ENCODE measurements around the gene OR10P1.
"Not testable (repeated sequence)": the region's sequence is repeated elsewhere in the genome, so short reads cannot be mapped to it uniquely, and the experiment has no call there.

The OR10P1 gene, protein sequence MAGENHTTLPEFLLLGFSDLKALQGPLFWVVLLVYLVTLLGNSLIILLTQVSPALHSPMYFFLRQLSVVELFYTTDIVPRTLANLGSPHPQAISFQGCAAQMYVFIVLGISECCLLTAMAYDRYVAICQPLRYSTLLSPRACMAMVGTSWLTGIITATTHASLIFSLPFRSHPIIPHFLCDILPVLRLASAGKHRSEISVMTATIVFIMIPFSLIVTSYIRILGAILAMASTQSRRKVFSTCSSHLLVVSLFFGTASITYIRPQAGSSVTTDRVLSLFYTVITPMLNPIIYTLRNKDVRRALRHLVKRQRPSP

DNA sequence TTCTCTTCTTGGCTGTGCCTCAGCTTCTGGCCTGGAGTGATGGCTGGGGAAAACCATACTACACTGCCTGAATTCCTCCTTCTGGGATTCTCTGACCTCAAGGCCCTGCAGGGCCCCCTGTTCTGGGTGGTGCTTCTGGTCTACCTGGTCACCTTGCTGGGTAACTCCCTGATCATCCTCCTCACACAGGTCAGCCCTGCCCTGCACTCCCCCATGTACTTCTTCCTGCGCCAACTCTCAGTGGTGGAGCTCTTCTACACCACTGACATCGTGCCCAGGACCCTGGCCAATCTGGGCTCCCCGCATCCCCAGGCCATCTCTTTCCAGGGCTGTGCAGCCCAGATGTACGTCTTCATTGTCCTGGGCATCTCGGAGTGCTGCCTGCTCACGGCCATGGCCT, at the start of gene OR10P1:
OR10P1 (plus strand) TSS at position 40 of the 400 bp plus-strand sequence; CDS start at position 40, 0 bp downstream.
- Mint-ChIP-seq H3K27me3 (peaks cover 13% of the 10 kb centered on the region), H3K4me1 (peaks cover 7% of the 10 kb centered on the region), H3K27ac (no peak within 1 kb of the TSS), H3K4me3 (no peak within 1 kb of the TSS), H3K9me3 (no peaks in the 10 kb centered on the region), H3K36me3 (no peaks in the 10 kb centered on the region)
- ATAC-seq (ENCODE audit: low read depth): no peak
- DNase-seq (ENCODE audit: low spot score in 2 of 2): no peak

DNA sequence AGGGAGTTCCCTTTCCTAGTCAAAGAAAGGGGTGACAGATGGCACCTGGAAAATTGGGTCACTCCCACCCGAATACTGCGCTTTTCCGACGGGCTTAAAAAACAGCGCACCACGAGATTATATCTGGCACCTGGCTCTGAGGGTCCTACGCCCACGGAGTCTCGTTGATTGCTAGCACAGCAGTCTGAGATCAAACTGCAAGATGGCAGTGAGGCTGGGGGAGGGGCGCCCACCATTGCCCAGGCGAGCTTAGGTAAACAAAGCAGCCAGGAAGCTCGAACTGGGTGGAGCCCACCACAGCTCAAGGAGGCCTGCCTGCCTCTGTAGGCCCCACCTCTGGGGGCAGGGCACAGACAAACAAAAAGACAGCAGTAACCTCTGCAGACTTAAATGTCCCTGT, 46.5 kb upstream of the OR10P1 start:
- H3K9me3 Mint-ChIP-seq; H3K36me3 Mint-ChIP-seq; ATAC-seq (ENCODE audit: low read depth); DNase-seq (ENCODE audit: low spot score in 2 of 2); H3K4me1 Mint-ChIP-seq; H3K27ac Mint-ChIP-seq; H3K4me3 Mint-ChIP-seq: not testable (repeated sequence)
- H3K27me3 Mint-ChIP-seq: peaks cover 22% of the 10 kb centered on the region

DNA sequence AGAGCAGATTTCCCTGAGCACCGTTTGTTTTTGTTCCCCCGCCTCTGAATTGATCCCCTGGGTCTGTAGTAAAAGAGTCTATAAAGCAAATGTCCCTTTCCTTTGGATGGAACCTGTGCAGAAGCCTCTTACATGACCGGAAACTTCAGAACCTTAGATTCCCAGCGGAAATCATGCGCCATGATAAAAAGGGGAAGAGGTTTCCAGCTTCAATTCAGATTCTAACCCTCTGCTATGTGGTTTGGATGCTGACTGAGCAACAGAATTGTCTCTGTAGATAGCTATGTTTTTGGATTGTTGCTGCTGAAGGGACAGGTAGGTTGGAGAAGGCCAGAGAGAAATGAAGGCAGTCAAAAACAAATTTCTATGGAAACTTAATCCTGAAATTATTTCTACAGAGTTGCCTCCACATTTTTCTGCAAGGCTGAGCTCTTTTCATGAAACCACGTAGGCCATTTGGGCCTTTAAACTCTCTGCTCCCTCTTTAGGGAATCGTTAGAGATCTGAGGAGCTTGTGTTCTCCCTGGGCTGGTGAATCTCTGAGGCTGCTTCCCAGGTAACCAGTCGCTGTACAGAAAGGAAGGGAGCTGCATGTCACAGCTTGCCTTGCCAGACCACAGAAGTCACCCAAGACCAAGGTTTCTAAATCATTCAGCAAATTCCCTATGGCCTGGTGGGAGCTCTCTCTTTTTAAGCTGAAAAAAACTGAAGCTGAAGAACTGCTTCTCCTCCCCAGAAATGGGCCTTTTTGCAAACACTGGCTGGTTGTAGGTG, 28.7 kb upstream of the OR10P1 start:
- ATAC-seq (ENCODE audit: low read depth) (no peak), DNase-seq (ENCODE audit: low spot score in 2 of 2) (no peak)
- Mint-ChIP-seq H3K27ac (no peak overlapping the region), H3K9me3 (no peaks in the 10 kb centered on the region), H3K36me3 (no peaks in the 10 kb centered on the region), H3K27me3 (peaks cover 9% of the 10 kb centered on the region), H3K4me1 (no peaks in the 10 kb centered on the region), H3K4me3 (no peak overlapping the region)

DNA sequence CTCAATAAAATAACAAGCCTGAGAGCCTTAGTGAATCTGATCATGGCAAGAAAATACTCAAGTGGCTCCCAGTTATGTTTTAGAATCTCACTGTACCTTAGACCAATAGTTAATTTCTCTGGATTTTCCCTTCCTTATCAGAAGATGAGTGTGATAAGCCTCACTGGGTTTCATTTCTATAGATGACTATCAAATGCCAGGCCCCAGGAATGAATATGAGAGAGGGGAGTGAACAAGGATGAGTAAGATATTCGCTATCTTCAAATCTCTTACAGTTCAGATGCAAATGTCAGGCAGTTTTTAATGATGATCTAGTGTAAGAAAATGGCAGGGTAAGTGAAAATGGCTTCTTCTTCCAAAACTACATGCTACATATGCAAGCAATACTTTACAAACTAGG, 26.1 kb upstream of the OR10P1 start:
- Mint-ChIP-seq H3K4me1 (no peaks in the 10 kb centered on the region), H3K4me3 (no peak overlapping the region), H3K9me3 (peaks cover 8% of the 10 kb centered on the region)

DNA sequence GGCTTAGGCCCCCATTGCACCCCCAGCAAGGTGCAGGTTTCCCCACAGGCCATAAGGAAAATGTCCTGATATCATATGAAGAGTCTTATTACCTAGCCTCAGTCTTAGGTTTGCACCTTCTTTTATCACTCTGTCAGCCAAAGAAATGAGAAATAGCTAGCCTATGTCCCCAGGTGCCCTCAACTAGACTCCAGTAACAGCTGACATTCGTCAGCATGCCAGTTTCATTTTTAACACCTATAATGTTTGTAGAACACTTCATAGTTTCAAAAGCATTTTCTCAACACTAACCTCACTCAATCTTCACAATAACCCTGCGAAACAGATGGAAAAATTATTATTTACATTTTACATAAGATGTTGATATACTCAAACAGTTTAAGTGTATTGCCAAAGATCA, 24.0 kb upstream of the OR10P1 start:
- Mint-ChIP-seq H3K27me3 (peaks cover 17% of the 10 kb centered on the region), H3K27ac (no peak overlapping the region), H3K36me3 (peaks cover 16% of the 10 kb centered on the region), H3K4me1 (no peaks in the 10 kb centered on the region), H3K4me3 (no peak overlapping the region), H3K9me3 (peaks cover 17% of the 10 kb centered on the region)
- DNase-seq (ENCODE audit: low spot score in 2 of 2) (no peak), ATAC-seq (ENCODE audit: low read depth) (no peak)

More for the DNA sequence above, 26.1 kb upstream of the OR10P1 start:
- no peak for DNase-seq (ENCODE audit: low spot score in 2 of 2)
- peaks cover 7% of the 10 kb centered on the region for H3K36me3 Mint-ChIP-seq
- no peak overlapping the region for H3K27ac Mint-ChIP-seq
- peaks cover 10% of the 10 kb centered on the region for H3K27me3 Mint-ChIP-seq
- no peak for ATAC-seq (ENCODE audit: low read depth)

DNA sequence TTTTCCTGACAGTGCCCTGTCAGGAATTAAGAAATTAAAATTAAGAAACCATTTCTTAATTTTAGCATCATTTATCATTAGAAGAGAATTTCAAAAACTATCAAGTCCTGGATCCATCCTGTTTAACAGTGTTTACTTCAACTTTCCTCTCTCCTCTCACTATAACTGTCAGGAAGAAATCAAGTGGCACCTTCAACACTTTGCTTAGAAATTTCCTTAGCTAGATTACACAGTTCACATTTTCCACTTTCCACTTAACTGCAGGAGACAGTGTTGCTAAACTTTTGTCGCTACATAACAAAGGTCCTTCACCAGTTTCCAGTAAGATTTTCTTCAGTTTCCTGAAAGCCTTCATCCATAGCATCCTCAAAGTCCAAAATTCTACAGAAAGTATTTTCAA, 21.9 kb upstream of the OR10P1 start:
- Mint-ChIP-seq H3K9me3 (peaks cover 17% of the 10 kb centered on the region), H3K27ac (no peak overlapping the region), H3K4me3 (no peak overlapping the region), H3K27me3 (peaks cover 17% of the 10 kb centered on the region), H3K36me3 (peaks cover 16% of the 10 kb centered on the region), H3K4me1 (peaks cover 1% of the 10 kb centered on the region)
- DNase-seq (ENCODE audit: low spot score in 2 of 2) (no peak), ATAC-seq (ENCODE audit: low read depth) (no peak)

DNA sequence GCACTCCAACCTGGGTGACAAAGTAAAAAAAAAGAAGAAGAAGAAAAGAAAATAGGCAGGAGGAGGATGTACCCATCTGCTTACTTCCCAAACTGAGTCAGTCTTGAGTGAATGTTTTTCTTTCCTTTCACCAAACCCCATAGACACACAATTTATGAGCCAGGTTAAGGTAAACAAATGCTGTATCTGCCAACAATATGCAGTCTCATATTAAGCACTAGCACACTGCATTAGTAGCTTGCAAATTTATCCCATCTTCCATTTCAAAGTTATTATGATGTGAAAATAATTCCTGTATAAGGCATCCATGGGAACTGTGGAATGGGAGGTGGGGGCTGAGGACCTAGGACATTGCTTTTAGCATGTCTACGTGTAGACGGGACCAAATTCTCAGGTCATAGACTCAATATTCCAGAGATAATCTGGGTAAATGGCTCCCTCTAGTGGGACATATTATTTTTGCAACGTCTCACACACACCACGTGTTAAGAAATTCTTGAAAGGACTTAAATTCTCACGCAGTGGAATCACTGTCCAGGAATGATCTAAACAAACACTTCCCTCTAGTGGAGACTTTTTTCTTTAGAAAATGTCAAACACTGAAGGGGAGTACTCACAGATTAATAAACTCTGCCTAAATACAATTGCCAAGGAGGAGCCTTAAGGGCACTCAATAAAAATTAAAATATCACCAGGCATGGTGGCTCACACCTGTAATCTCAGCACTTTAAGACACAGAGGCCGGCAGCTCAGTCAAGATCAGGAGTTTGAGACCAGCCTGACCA, 17.1 kb upstream of the OR10P1 start:
- ATAC-seq (ENCODE audit: low read depth) (peak; percentile 92), DNase-seq (ENCODE audit: low spot score in 2 of 2) (peak; percentile 64 to 82)
- no peak overlapping the region for H3K27ac Mint-ChIP-seq
- H3K27me3 Mint-ChIP-seq: peaks cover 19% of the 10 kb centered on the region
- no peak overlapping the region for H3K4me3 Mint-ChIP-seq
- peaks cover 16% of the 10 kb centered on the region for H3K36me3 Mint-ChIP-seq
- H3K4me1 Mint-ChIP-seq: peaks cover 2% of the 10 kb centered on the region
- peaks cover 17% of the 10 kb centered on the region for H3K9me3 Mint-ChIP-seq

DNA sequence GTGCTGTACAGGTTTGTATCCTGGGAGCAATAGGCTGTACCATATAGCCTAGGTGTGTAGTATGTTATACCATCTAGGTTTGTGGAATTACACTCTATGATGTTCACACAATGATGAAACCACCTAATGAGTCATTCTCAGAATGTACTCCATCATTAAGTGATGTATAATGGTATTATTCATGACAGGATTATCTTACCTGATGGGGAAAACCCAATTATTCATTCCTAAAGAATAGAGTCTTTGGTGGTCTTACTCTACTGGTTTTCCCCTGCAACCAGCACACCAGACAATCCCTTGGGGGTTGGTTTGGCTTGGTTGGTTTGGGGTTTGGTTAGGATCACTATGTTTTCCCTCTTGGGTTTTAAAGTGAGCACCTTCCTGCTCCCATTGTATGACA, 12.6 kb upstream of the OR10P1 start:
- peaks cover 2% of the 10 kb centered on the region for H3K4me1 Mint-ChIP-seq
- peaks cover 5% of the 10 kb centered on the region for H3K27me3 Mint-ChIP-seq
- DNase-seq (ENCODE audit: low spot score in 2 of 2): no peak
- no peak for ATAC-seq (ENCODE audit: low read depth)
- no peak overlapping the region for H3K4me3 Mint-ChIP-seq
- H3K27ac Mint-ChIP-seq: no peak overlapping the region
- no peaks in the 10 kb centered on the region for H3K36me3 Mint-ChIP-seq
- no peaks in the 10 kb centered on the region for H3K9me3 Mint-ChIP-seq

DNA sequence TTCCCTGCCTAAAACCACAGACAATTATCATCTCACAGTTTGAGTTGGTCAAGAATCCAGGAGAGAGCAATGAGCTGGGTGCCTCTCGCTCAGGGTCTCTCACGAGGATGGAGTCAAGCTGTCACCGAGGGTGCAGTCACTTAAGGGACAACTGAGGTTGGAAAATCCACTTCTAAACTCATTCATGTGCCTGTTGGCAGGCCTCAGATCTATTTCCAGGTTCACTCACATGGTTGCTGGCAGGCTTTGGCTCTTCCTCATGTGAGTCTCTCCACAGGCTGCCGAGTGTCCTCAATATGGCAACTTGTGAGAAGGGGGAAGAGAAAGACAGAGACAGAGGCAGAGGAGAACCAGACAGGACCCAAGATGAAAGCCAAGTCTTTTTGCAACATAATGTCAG, 10.5 kb upstream of the OR10P1 start:
- Mint-ChIP-seq H3K36me3 (no peaks in the 10 kb centered on the region), H3K27ac (no peak overlapping the region), H3K4me1 (no peaks in the 10 kb centered on the region), H3K4me3 (no peak overlapping the region), H3K9me3 (no peaks in the 10 kb centered on the region), H3K27me3 (peaks cover 4% of the 10 kb centered on the region)
- DNase-seq (ENCODE audit: low spot score in 2 of 2) (no peak), ATAC-seq (ENCODE audit: low read depth) (no peak)

DNA sequence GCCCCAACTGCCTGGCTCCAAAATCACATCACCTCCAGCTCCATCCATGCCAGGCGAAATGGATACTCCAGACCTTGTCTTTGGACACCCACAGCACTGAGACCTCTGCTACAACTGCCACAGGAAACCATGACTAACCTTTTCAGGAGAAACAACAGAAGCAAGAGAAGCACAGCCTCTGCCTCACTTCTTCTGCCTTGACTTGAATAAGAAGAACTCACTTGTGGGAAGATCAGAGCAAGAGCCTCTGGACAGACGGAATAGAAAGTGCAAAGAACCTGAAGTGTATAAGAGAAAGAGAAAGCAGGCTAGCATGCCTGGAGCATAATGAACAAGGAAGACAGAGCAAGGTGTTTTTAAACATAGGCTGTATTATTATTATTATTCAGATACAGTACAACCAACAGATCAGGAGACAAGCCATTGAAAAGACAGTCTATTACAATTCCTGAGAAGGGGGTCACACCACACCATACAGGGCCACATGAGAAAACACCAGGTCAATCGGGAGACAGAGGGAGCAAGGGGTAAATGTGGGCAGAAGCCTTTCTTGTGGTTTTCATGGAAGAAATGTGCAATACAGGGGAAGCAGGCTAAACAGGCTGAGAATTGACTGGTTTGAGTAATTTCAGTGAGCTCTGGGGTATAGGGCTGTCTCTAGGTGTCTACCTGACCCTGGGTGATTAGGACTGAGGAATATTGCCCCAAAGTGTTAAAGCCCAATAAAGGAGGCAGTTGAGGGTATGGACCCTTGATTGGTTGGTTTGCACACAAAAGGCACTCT, 7.4 kb upstream of the OR10P1 start:
- DNase-seq (ENCODE audit: low spot score in 2 of 2) (no peak), ATAC-seq (ENCODE audit: low read depth) (no peak)
- Mint-ChIP-seq H3K4me1 (no peaks in the 10 kb centered on the region), H3K9me3 (no peaks in the 10 kb centered on the region), H3K4me3 (no peak overlapping the region), H3K27ac (no peak overlapping the region), H3K36me3 (no peaks in the 10 kb centered on the region), H3K27me3 (peaks cover 8% of the 10 kb centered on the region)

DNA sequence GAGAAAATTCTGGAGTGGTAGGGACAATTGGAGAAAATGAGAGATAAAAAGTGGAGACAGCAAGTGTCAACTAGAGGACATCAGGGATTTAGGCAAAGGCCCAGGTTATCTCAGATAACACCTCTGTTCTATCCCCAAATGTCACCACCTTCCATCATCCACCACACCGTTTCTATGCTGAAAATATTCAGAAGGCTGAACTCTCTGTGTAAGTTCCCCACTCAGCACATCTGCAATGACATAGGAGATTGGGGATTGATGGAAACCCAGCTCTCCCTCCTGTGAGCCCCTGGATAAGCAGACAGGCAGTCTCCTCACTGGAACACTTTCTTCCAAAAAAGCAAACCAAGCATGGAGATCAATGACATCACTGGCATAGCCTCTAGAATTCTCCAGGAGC, 5.6 kb upstream of the OR10P1 start:
- no peak overlapping the region for H3K27ac Mint-ChIP-seq
- no peak for ATAC-seq (ENCODE audit: low read depth)

DNA sequence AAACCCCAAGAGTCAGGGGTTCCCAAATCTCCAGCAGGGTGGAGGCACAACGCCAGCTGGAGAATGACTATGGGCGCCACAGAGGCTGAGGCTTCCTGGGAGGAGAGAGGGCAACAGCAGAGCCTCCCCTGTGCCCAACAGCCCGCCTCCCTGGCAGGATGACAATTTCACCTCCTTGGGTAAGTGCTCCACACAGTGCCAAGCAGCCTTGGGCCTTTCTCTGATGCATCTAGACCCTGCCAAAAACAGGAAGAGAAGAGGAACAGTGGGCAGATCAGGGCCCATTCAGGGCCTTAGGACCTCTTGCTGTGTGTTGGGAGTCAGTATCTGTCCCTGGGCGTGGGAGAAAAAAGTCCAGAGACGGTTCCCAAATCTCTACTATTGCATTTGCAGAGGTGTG, 5.0 kb upstream of the OR10P1 start:
- Mint-ChIP-seq H3K4me1 (no peaks in the 10 kb centered on the region), H3K27ac (no peak overlapping the region), H3K9me3 (no peaks in the 10 kb centered on the region), H3K27me3 (peaks cover 8% of the 10 kb centered on the region), H3K36me3 (no peaks in the 10 kb centered on the region), H3K4me3 (no peak overlapping the region)
- DNase-seq (ENCODE audit: low spot score in 2 of 2) (no peak), ATAC-seq (ENCODE audit: low read depth) (no peak)

More for the DNA sequence above, 5.6 kb upstream of the OR10P1 start:
- no peak for DNase-seq (ENCODE audit: low spot score in 2 of 2)
- Mint-ChIP-seq H3K9me3 (no peaks in the 10 kb centered on the region), H3K4me1 (no peaks in the 10 kb centered on the region), H3K36me3 (no peaks in the 10 kb centered on the region), H3K4me3 (no peak overlapping the region), H3K27me3 (peaks cover 8% of the 10 kb centered on the region)

DNA sequence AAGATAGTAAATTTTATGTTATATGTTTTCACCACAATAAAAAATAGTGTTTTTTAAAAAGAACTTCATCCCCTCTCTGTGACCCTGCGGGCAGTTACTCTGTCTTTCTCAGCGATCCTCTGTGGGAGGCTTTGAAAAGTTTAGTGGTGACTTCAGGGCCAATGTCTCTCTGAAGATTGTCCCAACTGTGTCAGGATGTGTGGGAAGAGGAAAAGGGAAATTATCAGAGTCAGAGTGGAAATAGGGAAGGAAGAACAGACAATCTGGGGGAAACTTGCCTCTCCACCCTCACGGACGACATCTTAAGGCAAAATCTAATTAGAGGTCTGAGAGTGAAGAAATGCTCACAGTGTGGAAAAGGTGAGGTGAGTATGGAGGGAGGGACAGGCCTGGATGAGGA, 3.5 kb upstream of the OR10P1 start:
- Mint-ChIP-seq H3K4me1 (no peaks in the 10 kb centered on the region), H3K4me3 (no peak overlapping the region), H3K36me3 (no peaks in the 10 kb centered on the region), H3K27ac (no peak overlapping the region), H3K9me3 (no peaks in the 10 kb centered on the region), H3K27me3 (peaks cover 14% of the 10 kb centered on the region)
- ATAC-seq (ENCODE audit: low read depth): no peak
- DNase-seq (ENCODE audit: low spot score in 2 of 2): no peak

Data from memory B cell (primary cell).